Measurements from ENCODE around the gene TC2N.

DNA sequence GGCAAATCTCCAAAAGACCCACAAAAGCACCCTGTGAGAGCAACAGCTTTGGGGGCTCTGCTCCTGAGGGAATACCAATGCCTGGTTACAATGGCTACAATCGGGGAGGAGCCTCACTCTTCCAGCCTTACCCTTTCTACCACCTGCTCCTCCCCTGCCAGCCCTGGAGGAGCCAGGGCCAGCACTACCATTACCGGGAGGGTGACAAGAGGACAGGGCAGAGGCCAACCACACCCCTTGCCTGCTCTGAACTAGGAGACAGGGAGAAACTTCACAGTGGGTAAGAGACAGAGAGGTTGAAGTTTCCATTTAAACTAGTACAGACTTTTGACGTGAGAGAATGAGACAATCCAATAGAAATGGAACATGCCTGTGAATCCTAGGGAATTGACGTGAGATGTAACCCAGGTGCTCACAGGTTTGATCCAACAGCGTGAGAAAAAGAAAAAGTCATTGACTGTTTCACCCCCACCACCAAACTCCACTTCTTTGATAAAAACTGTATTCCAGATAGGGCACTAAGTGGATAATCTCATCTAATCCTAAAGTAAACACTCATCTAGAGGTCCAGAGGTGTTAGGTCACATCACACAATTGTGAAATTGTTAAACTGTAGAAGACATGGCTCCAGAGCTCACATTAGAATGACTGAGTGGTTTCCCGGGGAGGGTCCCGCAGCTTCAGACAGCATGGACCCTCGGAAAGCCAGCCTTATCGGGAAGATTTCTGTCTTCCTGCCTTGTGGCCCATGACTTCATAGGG, 8.4 kb upstream of the TC2N start:
- TF ChIP-seq CTCF (IDR thresholded peaks at IDR 0.05), result no peak
- TF ChIP-seq POLR2A (IDR thresholded peaks at IDR 0.05), result no peak

Measured in prostate gland (tissue), 2 donors.